Measurements from ENCODE around the gene GYS1. TPM values are rescaled to one million over a fixed set of nuclear protein-coding genes. Genes with fewer than 3 reads are reported as not detected.

Gene GYS1
- total RNA-seq, 1 experiment from 2014 or later: 31.3 TPM

GRCh38 chr19:48992581-48993174 is 431 bp downstream of the GYS1 start:
- DNase-seq (ENCODE audit: low read depth): no peak
- in situ Hi-C loops (cut with HindIII; ENCODE audit: low pct_unique_long_range_greater_than_20kb, low sequenced_read_pairs): no loop called here

- in situ Hi-C loops (cut with HindIII; ENCODE audit: low pct_unique_long_range_greater_than_20kb, low sequenced_read_pairs): no loop called here
- DNase-seq (ENCODE audit: low read depth): peak; percentile 53
Observed at GRCh38 chr19:48991873-48992580, 1.1 kb downstream of the GYS1 start.

DNA sequence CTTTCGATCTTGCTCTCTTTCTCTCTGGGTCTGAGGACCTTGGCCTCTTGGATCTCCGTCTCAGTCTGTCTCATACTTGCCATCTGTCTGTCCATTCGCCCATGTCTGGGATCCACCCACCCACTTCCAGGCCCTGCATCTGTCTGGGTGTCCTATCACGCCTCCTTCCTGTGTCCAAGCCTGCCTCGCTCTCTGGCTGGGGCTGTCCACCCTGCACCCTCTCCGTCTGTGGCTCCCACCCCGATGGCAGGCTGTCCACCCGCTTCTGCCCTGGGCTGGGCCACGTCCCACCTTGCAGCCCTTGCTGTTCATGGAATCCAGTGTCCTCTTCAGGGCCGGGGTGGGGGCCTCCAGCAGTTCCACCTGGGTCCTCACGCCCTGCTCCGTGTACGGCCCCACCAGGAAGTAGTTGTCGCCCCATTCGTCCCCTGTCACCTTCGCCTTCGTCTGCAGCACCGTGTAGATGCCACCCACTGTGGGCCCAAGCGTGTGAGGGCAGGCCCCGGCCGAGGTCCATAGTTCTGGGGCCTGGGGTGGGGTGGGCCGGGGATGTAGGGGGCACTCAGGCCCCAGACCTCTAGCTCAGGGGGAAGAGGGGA is 2.0 kb downstream of the GYS1 start:
- DNase-seq (ENCODE audit: low read depth): no peak
- in situ Hi-C loops (cut with HindIII; ENCODE audit: low pct_unique_long_range_greater_than_20kb, low sequenced_read_pairs): no loop called here

GRCh38 chr19:48990400-48990799 is 2.7 kb downstream of the GYS1 start:
- no peak for DNase-seq (ENCODE audit: low read depth)
- in situ Hi-C loops (cut with HindIII; ENCODE audit: low pct_unique_long_range_greater_than_20kb, low sequenced_read_pairs): no loop called here

GRCh38 chr19:48989701-48990291 is 3.3 kb downstream of the GYS1 start:
- in situ Hi-C loops (cut with HindIII; ENCODE audit: low pct_unique_long_range_greater_than_20kb, low sequenced_read_pairs): no loop called here
- DNase-seq (ENCODE audit: low read depth): no peak

GRCh38 chr19:48988860-48989259 is 4.2 kb downstream of the GYS1 start:
- in situ Hi-C loops (cut with HindIII; ENCODE audit: low pct_unique_long_range_greater_than_20kb, low sequenced_read_pairs): no loop called here
- no peak for DNase-seq (ENCODE audit: low read depth)

DNA sequence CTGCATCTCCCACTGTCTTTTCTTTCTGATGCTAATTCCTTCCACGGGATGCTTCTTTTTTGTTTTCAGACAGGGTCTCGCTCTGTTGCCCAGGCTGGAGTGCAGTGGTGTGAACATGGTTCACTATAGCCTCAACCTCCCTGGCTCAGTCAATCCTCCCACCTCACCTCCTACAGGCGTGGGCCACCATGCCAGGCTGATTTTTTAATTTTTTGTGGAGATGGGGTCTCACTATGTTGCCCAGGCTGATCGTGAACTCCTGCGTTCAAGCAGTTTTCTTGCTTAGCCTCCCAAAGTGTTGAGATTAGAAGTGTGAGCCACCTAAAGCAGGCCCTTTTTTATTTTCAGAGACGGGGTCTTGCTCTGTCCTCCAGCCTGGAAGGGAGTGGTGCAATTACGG is 4.8 kb downstream of the GYS1 start:
- no peak for DNase-seq (ENCODE audit: low read depth)
- in situ Hi-C loops (cut with HindIII; ENCODE audit: low pct_unique_long_range_greater_than_20kb, low sequenced_read_pairs): no loop called here

GRCh38 chr19:48987323-48987722 is 5.8 kb downstream of the GYS1 start:
- DNase-seq (ENCODE audit: low read depth): no peak
- in situ Hi-C loops (cut with HindIII; ENCODE audit: low pct_unique_long_range_greater_than_20kb, low sequenced_read_pairs): no loop called here

DNA sequence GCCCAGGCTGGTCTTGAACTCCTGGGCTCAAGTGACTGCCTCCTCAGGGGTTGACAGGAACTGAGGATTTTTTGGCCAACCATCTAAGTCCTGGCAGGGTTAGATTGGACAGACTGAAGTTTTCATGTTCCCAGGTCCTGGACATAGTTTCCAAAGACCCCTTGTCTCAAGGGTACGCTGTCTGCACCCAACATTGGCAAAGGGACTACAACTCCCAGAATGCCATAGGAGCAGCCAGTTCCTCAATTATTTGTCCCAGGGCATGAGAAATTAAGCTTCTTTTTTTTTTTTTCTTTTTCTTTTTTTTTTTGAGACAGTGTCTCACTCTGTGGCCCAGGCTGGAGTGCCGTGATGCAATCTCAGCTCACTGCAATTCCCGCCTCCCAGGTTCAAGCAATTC is 6.9 kb downstream of the GYS1 start:
- in situ Hi-C loops (cut with HindIII; ENCODE audit: low pct_unique_long_range_greater_than_20kb, low sequenced_read_pairs): no loop called here
- no peak for DNase-seq (ENCODE audit: low read depth)

- in situ Hi-C loops (cut with HindIII; ENCODE audit: low pct_unique_long_range_greater_than_20kb, low sequenced_read_pairs): no loop called here
- no peak for DNase-seq (ENCODE audit: low read depth)
Observed at GRCh38 chr19:48985711-48986110, 7.4 kb downstream of the GYS1 start.

- in situ Hi-C loops (cut with HindIII; ENCODE audit: low pct_unique_long_range_greater_than_20kb, low sequenced_read_pairs): no loop called here
- DNase-seq (ENCODE audit: low read depth): no peak
Observed at GRCh38 chr19:48982280-48982679, 10.8 kb downstream of the GYS1 start.

DNA sequence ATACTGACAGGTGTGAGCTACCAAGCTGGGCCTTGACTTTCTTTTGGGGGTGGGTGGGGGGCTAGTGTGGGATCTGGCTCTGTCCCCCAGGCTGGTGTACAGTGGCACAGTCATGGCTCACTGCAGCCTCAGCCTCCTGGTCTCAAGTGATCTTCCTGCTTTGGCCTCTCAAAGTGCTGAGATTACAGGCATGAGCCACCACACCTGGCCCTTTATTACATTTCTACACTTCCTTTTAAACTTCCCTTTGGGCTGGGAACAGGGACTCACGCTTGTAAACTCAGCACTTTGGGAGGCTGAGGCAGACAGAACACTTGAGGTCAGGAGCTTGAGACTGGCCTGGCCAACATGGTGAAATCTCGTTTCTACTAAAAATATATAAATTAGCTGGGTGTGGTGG is 16.0 kb downstream of the GYS1 start:
- in situ Hi-C loops (cut with HindIII; ENCODE audit: low pct_unique_long_range_greater_than_20kb, low sequenced_read_pairs): no loop called here
- no peak for DNase-seq (ENCODE audit: low read depth)

GRCh38 chr19:48975947-48976847 is 16.9 kb downstream of the GYS1 start:
- in situ Hi-C loops (cut with HindIII; ENCODE audit: low pct_unique_long_range_greater_than_20kb, low sequenced_read_pairs): no loop called here
- DNase-seq (ENCODE audit: low read depth): peak; percentile 41

DNA sequence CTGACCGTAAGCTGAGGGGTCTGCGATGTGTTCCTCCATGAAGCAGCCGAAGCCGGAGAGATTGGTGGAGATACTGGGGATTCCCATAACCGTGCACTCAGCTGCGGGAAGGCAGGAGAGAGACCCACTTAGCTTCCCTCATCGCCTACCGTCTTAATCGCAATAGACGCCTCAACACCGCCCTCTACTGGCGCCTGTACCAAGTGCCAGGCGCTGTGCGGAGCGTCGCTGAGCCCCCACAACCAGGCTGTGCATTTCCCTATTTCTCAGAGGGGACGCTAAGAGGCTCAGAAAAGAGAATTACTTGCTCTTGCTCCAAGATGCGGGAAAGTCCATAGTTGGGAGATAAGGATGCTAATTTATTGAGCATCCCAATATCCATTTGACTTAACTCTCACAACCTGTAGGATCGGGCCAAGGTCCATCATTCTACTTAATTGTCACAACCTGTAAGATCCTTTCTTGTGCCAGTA is 22.1 kb downstream of the GYS1 start:
- in situ Hi-C loops (cut with HindIII; ENCODE audit: low pct_unique_long_range_greater_than_20kb, low sequenced_read_pairs): no loop called here
- DNase-seq (ENCODE audit: low read depth): peak; percentile 50

GRCh38 chr19:48970139-48970766 is 22.9 kb downstream of the GYS1 start:
- no peak for DNase-seq (ENCODE audit: low read depth)
- in situ Hi-C loops (cut with HindIII; ENCODE audit: low pct_unique_long_range_greater_than_20kb, low sequenced_read_pairs): no loop called here

GRCh38 chr19:48969276-48970138 is 23.6 kb downstream of the GYS1 start:
- DNase-seq (ENCODE audit: low read depth): peak; percentile 97
- in situ Hi-C loops (cut with HindIII; ENCODE audit: low pct_unique_long_range_greater_than_20kb, low sequenced_read_pairs): no loop called here

- no peak for DNase-seq (ENCODE audit: low read depth)
- in situ Hi-C loops (cut with HindIII; ENCODE audit: low pct_unique_long_range_greater_than_20kb, low sequenced_read_pairs): no loop called here
Observed at GRCh38 chr19:48968813-48969218, 24.3 kb downstream of the GYS1 start.

Measured in Caki2 (cell line).